Caco-2 (cell line): Measurements from ENCODE around the gene RAB2B. TPM values are rescaled to one million over a fixed set of nuclear protein-coding genes. Genes with fewer than 3 reads are reported as not detected.

Experiments used
- BruUV-seq: library from RNA; stranded (reverse); fragments of 400-500 nt; replicated peaks from 2 replicates; lab custom pipeline; 2021; lab: Mats Ljungman, UMichigan
- CTCF ChIA-PET: fragments of 300-600 bp; sonication (Branson Sonifier 250); formaldehyde crosslinking; loops from one replicate; lab custom pipeline; 2022; ENCODE audit warnings: antibody characterized with exemption; lab: Charles Lee
- POLR2A ChIA-PET: fragments of 300-600 bp; sonication (Branson Sonifier 250); formaldehyde crosslinking; loops from one replicate; lab custom pipeline; 2022; ENCODE audit warnings: antibody characterized with exemption; lab: Charles Lee
- DNase-seq, 2 experiments: peaks; one replicate each; pipeline versions ENCODE4 v3.0.0 to v3.0.0-alpha.2; 2020 to 2022
- H3K27me3 ChIP-seq: replicated peaks from 2 replicates; pipeline ENCODE4 v1.6.0; 2011; ENCODE audit warnings: low read length; ENCODE audit not compliant: control insufficient read depth, insufficient read depth
- H3K36me3 ChIP-seq: 2 replicates; pipeline ENCODE4 v1.5.1; 2011; ENCODE audit warnings: low read length; ENCODE audit not compliant: control insufficient read depth, insufficient read depth
- H3K4me1 ChIP-seq: fragments of 250-450 bp; sonication (Bioruptor Pico); 2 replicates; pipeline ENCODE4 v1.5.1; 2020; ENCODE audit warnings: mild to moderate bottlenecking
- H3K4me3 ChIP-seq: 2 replicates; pipeline ENCODE4 v1.5.1; 2011; ENCODE audit warnings: low read depth, mild to moderate bottlenecking, control low read depth, low read length
- H3K9me3 ChIP-seq: fragments of 250-450 bp; sonication (Bioruptor Pico); 2 replicates; pipeline ENCODE4 v1.5.1; 2020; ENCODE audit warnings: mild to moderate bottlenecking, moderate library complexity
- H3K27ac Mint-ChIP-seq: one replicate; pipeline ENCODE4 v1.8.0; 2022; ENCODE audit warnings: mixed read lengths; ENCODE audit not compliant: unreplicated experiment
- H3K27me3 Mint-ChIP-seq: one replicate; pipeline ENCODE4 v1.8.0; 2022; ENCODE audit warnings: mixed read lengths; ENCODE audit not compliant: insufficient read depth, unreplicated experiment
- H3K36me3 Mint-ChIP-seq: one replicate; pipeline ENCODE4 v1.8.0; 2022; ENCODE audit warnings: mild to moderate bottlenecking, mixed read lengths; ENCODE audit not compliant: insufficient read depth, unreplicated experiment
- H3K4me1 Mint-ChIP-seq: one replicate; pipeline ENCODE4 v1.8.0; 2022; ENCODE audit warnings: low read depth, mixed read lengths; ENCODE audit not compliant: unreplicated experiment
- H3K4me3 Mint-ChIP-seq: one replicate; pipeline ENCODE4 v1.8.0; 2022; ENCODE audit warnings: mild to moderate bottlenecking, moderate library complexity, mixed read lengths; ENCODE audit not compliant: unreplicated experiment
- H3K9me3 Mint-ChIP-seq: one replicate; pipeline ENCODE4 v1.8.0; 2022; ENCODE audit warnings: mixed read lengths; ENCODE audit not compliant: unreplicated experiment
- CTCF ChIP-seq, 2 experiments: fragments of 200-600 bp in 1 of 2; IDR thresholded peaks; 1 replicate in 1 of 2; 2 replicates in 1 of 2; pipeline versions ENCODE4 v1.5.1 to v1.8.0; 2011 to 2022; ENCODE audit warnings: antibody characterized with exemption in 1 of 2, control low read depth in 1 of 2, inconsistent platforms in 1 of 2, low read depth in 1 of 2, low read length in 1 of 2, mild to moderate bottlenecking in 1 of 2, moderate library complexity in 1 of 2; ENCODE audit not compliant: insufficient read depth in 1 of 2, severe bottlenecking in 1 of 2, unreplicated experiment in 1 of 2
- intact Hi-C: fragments of 100-400 bp; cut with micrococcal nuclease; formaldehyde crosslinking; loops from one replicate; pipeline ENCODE4 v1.10.0; 2022; ENCODE audit not compliant: unreplicated experiment
- total RNA-seq: library from RNA; stranded (reverse); gene quantifications from 2 replicates; pipeline ENCODE4 v1.2.3, GENCODE V29; 2022

RAB2B gene
- total RNA-seq, 1 experiment from 2014 or later = 20.9 TPM

GRCh38 chr14:21496453-21496852 lies 19.7 kb upstream of the RAB2B start:
- BruUV-seq = no TSS peak
- H3K4me1 ChIP-seq = 0 out of 2 replicates have a peak, but pooled peaks cover 11% of the 10 kb centered on the region
- no peaks in the 10 kb centered on the region for H3K27me3 ChIP-seq
- no peak overlapping the region for H3K27ac Mint-ChIP-seq
- ChIA-PET CTCF (interaction anchor here (1.5 kb wide), 1 partner anchor 20 kb away, joined by 13 read pairs; the partner anchor contains the start of genes RAB2B and TOX4), POLR2A (interaction anchor here (0.7 kb wide), 2 partner anchors 29 to 153 kb away, joined by 3 to 5 read pairs; no protein-coding TSS in a partner anchor)
- no peaks in the 10 kb centered on the region for H3K27me3 Mint-ChIP-seq
- DNase-seq = no peak
- H3K4me3 ChIP-seq = no peak overlapping the region
- H3K36me3 ChIP-seq = peaks cover 1% of the 10 kb centered on the region; the same call in 1 of the 2 replicates
- H3K36me3 Mint-ChIP-seq = peaks cover 95% of the 10 kb centered on the region
- H3K4me1 Mint-ChIP-seq = peaks cover 25% of the 10 kb centered on the region
- no peak for TF ChIP-seq CTCF (IDR thresholded peaks at IDR 0.05; ENCODE audit: insufficient read depth in 1 of 2, low read depth in 1 of 2, low read length in 1 of 2, severe bottlenecking in 1 of 2, unreplicated experiment in 1 of 2)
- H3K4me3 Mint-ChIP-seq = no peak overlapping the region
- no peaks in the 10 kb centered on the region for H3K9me3 Mint-ChIP-seq
- H3K9me3 ChIP-seq = no peaks in the 10 kb centered on the region
- intact Hi-C loops = no loop called here

GRCh38 chr14:21494902-21495762 lies 18.4 kb upstream of the RAB2B start:
- peaks cover 95% of the 10 kb centered on the region for H3K36me3 Mint-ChIP-seq
- Histone ChIP-seq H3K36me3 (peaks cover 1% of the 10 kb centered on the region; the same call in 1 of the 2 replicates), H3K4me3 (no peak overlapping the region), H3K27me3 (no peaks in the 10 kb centered on the region), H3K9me3 (no peaks in the 10 kb centered on the region), H3K4me1 (0 out of 2 replicates have a peak, but pooled peaks cover 11% of the 10 kb centered on the region)
- peaks cover 25% of the 10 kb centered on the region for H3K4me1 Mint-ChIP-seq
- peak overlapping the region; percentile 75 for H3K27ac Mint-ChIP-seq
- CTCF ChIA-PET = interaction anchor here (0.7 to 1.5 kb wide), 3 partner anchors 18 to 62 kb away, joined by 3 to 13 read pairs (median 9); partner anchors contain the start of genes CHD8, RAB2B and TOX4
- peak in 1 of 2 experiments; percentile 10 for DNase-seq
- no peak for TF ChIP-seq CTCF (IDR thresholded peaks at IDR 0.05; ENCODE audit: insufficient read depth in 1 of 2, low read depth in 1 of 2, low read length in 1 of 2, severe bottlenecking in 1 of 2, unreplicated experiment in 1 of 2)
- BruUV-seq = TSS peak; percentile 23
- no peak overlapping the region for H3K4me3 Mint-ChIP-seq
- intact Hi-C loops = no loop called here
- no peaks in the 10 kb centered on the region for H3K9me3 Mint-ChIP-seq
- H3K27me3 Mint-ChIP-seq = no peaks in the 10 kb centered on the region
- POLR2A ChIA-PET = interaction anchor here (0.5 to 1.4 kb wide), 7 partner anchors 16 to 826 kb away, joined by 3 to 13 read pairs (median 3); partner anchors contain the start of genes CHD8, METTL3, RAB2B and SALL2

- Mint-ChIP-seq H3K4me1 (no peaks in the 10 kb centered on the region), H3K36me3 (peaks cover 45% of the 10 kb centered on the region), H3K27ac (no peak overlapping the region), H3K4me3 (no peak overlapping the region), H3K27me3 (no peaks in the 10 kb centered on the region), H3K9me3 (no peaks in the 10 kb centered on the region)
- Histone ChIP-seq H3K4me1 (no peaks in the 10 kb centered on the region), H3K36me3 (no peaks in the 10 kb centered on the region), H3K4me3 (no peak overlapping the region), H3K9me3 (no peaks in the 10 kb centered on the region), H3K27me3 (no peaks in the 10 kb centered on the region)
- ChIA-PET CTCF (no interaction called here), POLR2A (no interaction called here)
- no peak for TF ChIP-seq CTCF (IDR thresholded peaks at IDR 0.05; ENCODE audit: insufficient read depth in 1 of 2, low read depth in 1 of 2, low read length in 1 of 2, severe bottlenecking in 1 of 2, unreplicated experiment in 1 of 2)
- intact Hi-C loops = no loop called here
- no peak for DNase-seq
- BruUV-seq = no TSS peak
Observed at GRCh38 chr14:21486640-21487087, 9.9 kb upstream of the RAB2B start.
